ENCODE measurements around the gene CYP26C1. TPM values are rescaled to one million over a fixed set of nuclear protein-coding genes. Genes with fewer than 3 reads are reported as not detected.

Gene CYP26C1
- total RNA-seq, 1 experiment from 2014 or later, result 0.79 TPM

DNA sequence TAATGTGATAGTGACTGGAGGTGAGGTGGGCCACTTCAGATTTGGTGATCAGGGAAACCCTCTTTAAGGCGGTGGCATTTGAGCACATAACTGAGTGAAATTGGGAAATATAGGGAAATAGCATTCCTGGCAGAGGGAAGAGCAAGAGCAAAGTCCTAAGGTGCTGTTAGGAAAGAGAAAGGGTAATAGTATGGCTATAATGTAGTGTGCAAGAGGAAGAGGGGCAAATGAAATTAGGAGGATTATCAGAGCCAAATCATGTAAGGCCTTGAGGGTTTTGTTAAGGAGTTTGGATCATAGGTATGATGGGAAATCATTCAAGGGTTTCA is 27.8 kb upstream of the CYP26C1 start:
- Histone ChIP-seq H3T11ph (ENCODE audit: low read length) (no peak overlapping the region), H3K18ac (ENCODE audit: insufficient read length, low read depth, low read length) (no peak overlapping the region), H2AK5ac (ENCODE audit: insufficient read length, low read length) (no peak overlapping the region), H2BK15ac (ENCODE audit: low read depth, low read length) (no peak overlapping the region), H4K5ac (ENCODE audit: insufficient read length, low read depth, low read length) (no peak overlapping the region), H2AFZ (ENCODE audit: low read length) (no peak overlapping the region), H3K56ac (ENCODE audit: insufficient read length, low read depth, low read length) (no peak overlapping the region), H3K23ac (ENCODE audit: insufficient read length, low read depth, low read length) (no peak overlapping the region), H4K20me1 (ENCODE audit: control insufficient read depth, insufficient read depth, insufficient read length) (no peaks in the 10 kb centered on the region), H4K8ac (replicated peaks; ENCODE audit: insufficient read length, low read depth, low read length) (no peak overlapping the region), H2BK120ac (ENCODE audit: low read depth, low read length, poor library complexity, severe bottlenecking) (no peak overlapping the region), H3K9me3 (ENCODE audit: control insufficient read depth, low read depth, low read length) (no peaks in the 10 kb centered on the region), H3K23me2 (ENCODE audit: insufficient read length, low read depth, low read length, poor library complexity, severe bottlenecking) (no peaks in the 10 kb centered on the region), H2BK12ac (ENCODE audit: insufficient read length, low read depth, low read length) (no peak overlapping the region), H3K27me3 (ENCODE audit: insufficient read depth, low read length) (no peaks in the 10 kb centered on the region), H3K14ac (ENCODE audit: insufficient read depth, low read length) (no peak overlapping the region), H2BK5ac (ENCODE audit: insufficient read length, low read length) (no peak overlapping the region), H2BK20ac (ENCODE audit: low read depth, low read length, poor library complexity, severe bottlenecking) (no peak overlapping the region), H3K79me2 (ENCODE audit: insufficient read depth, low read length) (no peaks in the 10 kb centered on the region), H3K4me2 (ENCODE audit: insufficient read depth, insufficient read length, low read length) (no peak overlapping the region), H3K27ac (ENCODE audit: insufficient read length, low read depth, low read length) (no peak overlapping the region), H3K4me1 (ENCODE audit: insufficient read depth, low read length) (no peaks in the 10 kb centered on the region), H3K79me1 (ENCODE audit: insufficient read depth, low read depth, low read length, poor library complexity, severe bottlenecking) (no peaks in the 10 kb centered on the region), H4K91ac (ENCODE audit: insufficient read length, low read depth, low read length) (no peak overlapping the region), H3K4ac (ENCODE audit: low read depth, low read length) (no peak overlapping the region), H3K9ac (ENCODE audit: extremely low read depth, insufficient read length, low read length) (no peak overlapping the region)
- H3K36me3 Mint-ChIP-seq (ENCODE audit: insufficient read depth in 1 of 3, low read depth in 3 of 3), result peaks cover 0 to 5% (median 0%) of the 10 kb centered on the region in 3 experiments; a peak in 1 of 7 replicates
- TF ChIP-seq, protein P1, sequence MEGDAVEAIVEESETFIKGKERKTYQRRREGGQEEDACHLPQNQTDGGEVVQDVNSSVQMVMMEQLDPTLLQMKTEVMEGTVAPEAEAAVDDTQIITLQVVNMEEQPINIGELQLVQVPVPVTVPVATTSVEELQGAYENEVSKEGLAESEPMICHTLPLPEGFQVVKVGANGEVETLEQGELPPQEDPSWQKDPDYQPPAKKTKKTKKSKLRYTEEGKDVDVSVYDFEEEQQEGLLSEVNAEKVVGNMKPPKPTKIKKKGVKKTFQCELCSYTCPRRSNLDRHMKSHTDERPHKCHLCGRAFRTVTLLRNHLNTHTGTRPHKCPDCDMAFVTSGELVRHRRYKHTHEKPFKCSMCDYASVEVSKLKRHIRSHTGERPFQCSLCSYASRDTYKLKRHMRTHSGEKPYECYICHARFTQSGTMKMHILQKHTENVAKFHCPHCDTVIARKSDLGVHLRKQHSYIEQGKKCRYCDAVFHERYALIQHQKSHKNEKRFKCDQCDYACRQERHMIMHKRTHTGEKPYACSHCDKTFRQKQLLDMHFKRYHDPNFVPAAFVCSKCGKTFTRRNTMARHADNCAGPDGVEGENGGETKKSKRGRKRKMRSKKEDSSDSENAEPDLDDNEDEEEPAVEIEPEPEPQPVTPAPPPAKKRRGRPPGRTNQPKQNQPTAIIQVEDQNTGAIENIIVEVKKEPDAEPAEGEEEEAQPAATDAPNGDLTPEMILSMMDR (conservative IDR thresholded peaks at IDR 0.05), result no peak
- peaks cover 29 to 35% of the 10 kb centered on the region in 2 experiments for H3K4me1 Mint-ChIP-seq
- H3K9me3 Mint-ChIP-seq, result peaks cover 0 to 2% of the 10 kb centered on the region in 2 experiments; a peak in 1 of 5 replicates
- peak overlapping the region; percentile 1 to 73 (median 18); a peak in 3 of 7 replicates for H3K27ac Mint-ChIP-seq
- WGBS (ENCODE audit: extremely low coverage, insufficient read length, low lambda C conversion rate), result no CpG with 5 or more reads among the region's 1 CpG
- no peaks in the 10 kb centered on the region for H3K27me3 Mint-ChIP-seq (ENCODE audit: low read depth)
- no peak for DNase-seq
- no peak overlapping the region for H3K4me3 Mint-ChIP-seq

Measured in H9 (cell line).